ENCODE results near the gene PALMD. TPM values are rescaled to one million over a fixed set of nuclear protein-coding genes. Genes with fewer than 3 reads are reported as not detected.
A peak's percentile ranks its signal among the peaks of the same experiment; 100 is the strongest.

The PALMD gene, protein sequence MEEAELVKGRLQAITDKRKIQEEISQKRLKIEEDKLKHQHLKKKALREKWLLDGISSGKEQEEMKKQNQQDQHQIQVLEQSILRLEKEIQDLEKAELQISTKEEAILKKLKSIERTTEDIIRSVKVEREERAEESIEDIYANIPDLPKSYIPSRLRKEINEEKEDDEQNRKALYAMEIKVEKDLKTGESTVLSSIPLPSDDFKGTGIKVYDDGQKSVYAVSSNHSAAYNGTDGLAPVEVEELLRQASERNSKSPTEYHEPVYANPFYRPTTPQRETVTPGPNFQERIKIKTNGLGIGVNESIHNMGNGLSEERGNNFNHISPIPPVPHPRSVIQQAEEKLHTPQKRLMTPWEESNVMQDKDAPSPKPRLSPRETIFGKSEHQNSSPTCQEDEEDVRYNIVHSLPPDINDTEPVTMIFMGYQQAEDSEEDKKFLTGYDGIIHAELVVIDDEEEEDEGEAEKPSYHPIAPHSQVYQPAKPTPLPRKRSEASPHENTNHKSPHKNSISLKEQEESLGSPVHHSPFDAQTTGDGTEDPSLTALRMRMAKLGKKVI
- 1.3 and 4.7 TPM in 2 replicates for total RNA-seq

DNA sequence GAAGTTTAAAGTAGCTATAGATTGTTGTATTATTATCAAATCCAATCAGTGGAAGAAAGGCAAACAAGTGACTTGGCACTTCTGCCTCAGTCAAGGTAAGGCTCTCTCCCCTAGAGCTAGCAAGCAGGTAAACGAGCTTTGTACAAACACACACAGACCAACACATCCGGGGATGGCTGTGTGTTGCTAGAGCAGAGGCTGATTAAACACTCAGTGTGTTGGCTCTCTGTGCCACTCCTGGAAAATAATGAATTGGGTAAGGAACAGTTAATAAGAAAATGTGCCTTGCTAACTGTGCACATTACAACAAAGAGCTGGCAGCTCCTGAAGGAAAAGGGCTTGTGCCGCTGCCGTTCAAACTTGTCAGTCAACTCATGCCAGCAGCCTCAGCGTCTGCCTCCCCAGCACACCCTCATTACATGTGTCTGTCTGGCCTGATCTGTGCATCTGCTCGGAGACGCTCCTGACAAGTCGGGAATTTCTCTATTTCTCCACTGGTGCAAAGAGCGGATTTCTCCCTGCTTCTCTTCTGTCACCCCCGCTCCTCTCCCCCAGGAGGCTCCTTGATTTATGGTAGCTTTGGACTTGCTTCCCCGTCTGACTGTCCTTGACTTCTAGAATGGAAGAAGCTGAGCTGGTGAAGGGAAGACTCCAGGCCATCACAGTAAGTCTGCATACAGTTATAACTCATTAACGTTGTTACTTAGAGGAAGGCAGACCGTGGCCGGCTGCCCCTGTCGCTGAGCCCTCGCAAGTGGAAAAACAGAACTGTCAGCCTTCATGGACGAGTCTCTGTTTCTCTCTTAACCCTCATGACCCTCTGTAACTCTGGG, at the start of gene PALMD:
TSS of gene PALMD (plus strand) at position 415 of the 833 bp plus-strand sequence. CDS start at position 620, 205 bp downstream.
- Histone ChIP-seq H3K4me3 (ENCODE audit: low read depth, low read length) (peak within 1 kb of the TSS; percentile 57), H3K36me3 (ENCODE audit: control insufficient read depth, insufficient read depth, low read length) (no peaks in the 10 kb centered on the region), H3K27me3 (ENCODE audit: control insufficient read depth, insufficient read depth, low read length) (no peaks in the 10 kb centered on the region)
- peak; percentile 76 for FAIRE-seq
- DNase-seq (ENCODE audit: low read depth) = peak; percentile 82
- TF ChIP-seq, protein P1, sequence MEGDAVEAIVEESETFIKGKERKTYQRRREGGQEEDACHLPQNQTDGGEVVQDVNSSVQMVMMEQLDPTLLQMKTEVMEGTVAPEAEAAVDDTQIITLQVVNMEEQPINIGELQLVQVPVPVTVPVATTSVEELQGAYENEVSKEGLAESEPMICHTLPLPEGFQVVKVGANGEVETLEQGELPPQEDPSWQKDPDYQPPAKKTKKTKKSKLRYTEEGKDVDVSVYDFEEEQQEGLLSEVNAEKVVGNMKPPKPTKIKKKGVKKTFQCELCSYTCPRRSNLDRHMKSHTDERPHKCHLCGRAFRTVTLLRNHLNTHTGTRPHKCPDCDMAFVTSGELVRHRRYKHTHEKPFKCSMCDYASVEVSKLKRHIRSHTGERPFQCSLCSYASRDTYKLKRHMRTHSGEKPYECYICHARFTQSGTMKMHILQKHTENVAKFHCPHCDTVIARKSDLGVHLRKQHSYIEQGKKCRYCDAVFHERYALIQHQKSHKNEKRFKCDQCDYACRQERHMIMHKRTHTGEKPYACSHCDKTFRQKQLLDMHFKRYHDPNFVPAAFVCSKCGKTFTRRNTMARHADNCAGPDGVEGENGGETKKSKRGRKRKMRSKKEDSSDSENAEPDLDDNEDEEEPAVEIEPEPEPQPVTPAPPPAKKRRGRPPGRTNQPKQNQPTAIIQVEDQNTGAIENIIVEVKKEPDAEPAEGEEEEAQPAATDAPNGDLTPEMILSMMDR (IDR thresholded peaks at IDR 0.05; ENCODE audit: insufficient read depth, low read length, severe bottlenecking) = no peak

DNA sequence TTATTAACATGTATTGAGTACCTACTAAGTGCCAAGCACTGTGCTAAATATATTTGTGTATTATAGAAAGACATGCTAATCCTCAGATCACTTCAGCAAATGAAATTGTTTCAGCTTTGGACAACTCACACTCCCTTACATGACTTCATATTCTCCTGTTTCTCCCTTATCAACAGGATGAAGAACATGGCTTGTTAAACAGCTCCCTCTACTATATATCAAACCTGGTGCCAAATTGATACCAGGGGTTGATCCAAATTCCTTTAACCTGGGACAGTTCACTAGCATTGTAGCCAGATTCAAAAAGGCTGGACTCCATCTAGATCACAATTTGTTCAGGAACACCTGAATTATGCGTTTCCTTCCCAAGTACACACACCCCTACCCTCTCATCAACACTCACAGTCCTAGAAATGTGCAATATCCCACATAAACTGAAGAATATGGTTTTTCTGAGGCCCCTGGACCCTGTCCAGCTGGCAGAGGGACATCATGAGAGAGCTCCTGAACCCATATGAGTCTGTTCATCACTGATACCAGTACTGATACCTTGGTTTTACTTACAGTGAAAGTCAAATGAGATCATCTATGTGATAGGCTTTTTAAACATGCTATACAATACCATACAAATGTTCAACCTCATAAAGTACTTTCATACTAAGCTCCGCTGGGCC, 47.0 kb upstream of the PALMD start:
- TF ChIP-seq, protein P1 (IDR thresholded peaks at IDR 0.05; ENCODE audit: insufficient read depth, low read length, severe bottlenecking) = no peak
- H3K27me3 ChIP-seq (ENCODE audit: control insufficient read depth, insufficient read depth, low read length) = no peaks in the 10 kb centered on the region
- no peaks in the 10 kb centered on the region for H3K36me3 ChIP-seq (ENCODE audit: control insufficient read depth, insufficient read depth, low read length)
- H3K4me3 ChIP-seq (ENCODE audit: low read depth, low read length) = no peak overlapping the region
- FAIRE-seq (no peak), DNase-seq (ENCODE audit: low read depth) (no peak)

DNA sequence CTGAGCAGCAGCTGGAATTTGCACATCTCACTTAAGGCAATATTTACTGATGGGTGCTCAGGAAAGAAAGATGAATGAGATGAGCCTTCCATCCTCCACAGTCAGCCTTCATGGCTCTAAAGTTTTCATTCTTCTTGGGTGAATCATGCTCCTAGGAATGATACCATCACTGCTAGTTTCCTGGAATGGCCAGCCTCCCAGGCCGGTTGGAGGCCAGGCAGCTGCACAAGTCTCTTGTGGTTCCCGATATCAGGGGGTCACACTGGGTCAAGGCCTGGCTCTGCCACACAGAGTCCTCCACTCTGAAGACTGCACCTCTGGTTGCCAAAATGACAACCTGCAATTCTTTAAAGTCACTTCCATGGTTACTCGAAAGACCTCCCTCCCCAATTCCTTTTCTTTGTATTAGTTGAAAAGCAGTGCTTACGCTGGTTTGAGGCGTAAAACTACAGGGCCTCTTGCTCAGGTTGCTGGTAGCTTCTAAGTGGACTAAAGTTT, 46.2 kb upstream of the PALMD start:
- peak; percentile 65 for DNase-seq (ENCODE audit: low read depth)
- Histone ChIP-seq H3K27me3 (ENCODE audit: control insufficient read depth, insufficient read depth, low read length) (no peaks in the 10 kb centered on the region), H3K36me3 (ENCODE audit: control insufficient read depth, insufficient read depth, low read length) (no peaks in the 10 kb centered on the region), H3K4me3 (ENCODE audit: low read depth, low read length) (no peak overlapping the region)
- TF ChIP-seq, protein P1 (IDR thresholded peaks at IDR 0.05; ENCODE audit: insufficient read depth, low read length, severe bottlenecking) = no peak
- no peak for FAIRE-seq

DNA sequence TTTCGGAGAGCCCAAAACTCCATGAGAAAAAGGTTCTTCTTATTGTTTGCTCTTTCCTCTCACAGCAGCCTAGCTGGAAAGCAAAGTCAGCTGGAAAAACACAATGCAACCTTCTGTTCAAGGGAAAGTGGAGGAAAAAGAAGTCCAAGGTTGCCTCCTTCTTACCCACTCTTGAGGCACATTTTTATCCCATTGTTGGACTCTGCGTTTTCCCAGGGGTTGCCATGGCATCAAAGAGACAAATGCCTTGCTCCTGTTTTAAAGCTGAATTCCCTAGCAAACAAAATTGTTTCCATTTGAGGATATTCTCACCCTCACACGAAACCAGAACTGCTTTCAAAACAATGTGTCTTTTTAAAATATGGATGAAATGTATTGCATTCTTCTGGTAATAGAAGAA, 45.1 kb upstream of the PALMD start:
- H3K27me3 ChIP-seq (ENCODE audit: control insufficient read depth, insufficient read depth, low read length) = no peaks in the 10 kb centered on the region
- no peaks in the 10 kb centered on the region for H3K36me3 ChIP-seq (ENCODE audit: control insufficient read depth, insufficient read depth, low read length)
- FAIRE-seq (no peak), DNase-seq (ENCODE audit: low read depth) (no peak)
- H3K4me3 ChIP-seq (ENCODE audit: low read depth, low read length) = no peak overlapping the region
- TF ChIP-seq, protein P1 (IDR thresholded peaks at IDR 0.05; ENCODE audit: insufficient read depth, low read length, severe bottlenecking) = no peak

DNA sequence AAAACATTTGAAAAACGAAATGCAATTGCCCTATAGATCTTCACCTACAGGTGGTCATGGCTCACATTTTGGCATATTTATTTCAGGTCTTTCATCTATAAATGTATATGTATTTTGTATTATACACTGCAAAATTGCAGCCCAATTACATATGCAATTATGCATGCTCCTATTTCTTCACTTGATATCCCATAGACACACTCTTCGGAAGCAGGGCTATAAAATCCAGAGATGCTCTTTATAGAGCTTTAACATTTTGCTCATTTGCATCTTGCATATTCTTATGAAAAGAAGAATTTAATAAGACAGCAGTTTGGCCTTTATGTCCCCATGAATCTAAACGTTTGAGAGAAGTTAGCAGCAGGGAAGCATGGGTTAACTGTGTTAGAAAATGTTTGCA, 44.7 kb upstream of the PALMD start:
- H3K27me3 ChIP-seq (ENCODE audit: control insufficient read depth, insufficient read depth, low read length) = no peaks in the 10 kb centered on the region
- H3K36me3 ChIP-seq (ENCODE audit: control insufficient read depth, insufficient read depth, low read length) = no peaks in the 10 kb centered on the region
- DNase-seq (ENCODE audit: low read depth) (no peak), FAIRE-seq (no peak)
- TF ChIP-seq, protein P1 (IDR thresholded peaks at IDR 0.05; ENCODE audit: insufficient read depth, low read length, severe bottlenecking) = no peak
- H3K4me3 ChIP-seq (ENCODE audit: low read depth, low read length) = no peak overlapping the region

Measured in bronchial epithelial cell (primary cell).